Measurements from ENCODE around the gene INO80C.
"Not testable (repeated sequence)": the region's sequence is repeated elsewhere in the genome, so short reads cannot be mapped to it uniquely, and the experiment has no call there.

The INO80C gene

DNA sequence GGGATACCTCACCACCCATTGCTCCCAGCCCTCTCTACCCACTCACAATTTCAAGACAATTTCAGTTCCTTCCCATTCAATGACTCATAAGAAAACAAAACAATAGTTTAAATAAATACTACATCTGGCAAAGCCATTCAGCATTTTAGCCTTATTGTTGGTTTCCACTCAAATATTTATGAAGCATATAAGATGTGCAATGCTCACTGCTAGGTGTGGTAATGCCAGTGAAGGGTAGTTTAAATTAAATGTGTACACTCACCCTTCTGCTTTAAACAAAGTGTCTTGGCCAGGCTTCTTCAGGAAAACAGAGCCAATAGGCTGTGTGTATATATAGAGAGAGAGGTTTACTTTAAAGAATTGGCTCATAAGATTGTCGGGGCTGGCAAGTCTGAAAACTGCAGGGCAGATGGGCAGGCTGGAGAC is 37.0 kb downstream of the INO80C start:
- no peak for DNase-seq (ENCODE audit: low read depth in 2 of 2)

DNA sequence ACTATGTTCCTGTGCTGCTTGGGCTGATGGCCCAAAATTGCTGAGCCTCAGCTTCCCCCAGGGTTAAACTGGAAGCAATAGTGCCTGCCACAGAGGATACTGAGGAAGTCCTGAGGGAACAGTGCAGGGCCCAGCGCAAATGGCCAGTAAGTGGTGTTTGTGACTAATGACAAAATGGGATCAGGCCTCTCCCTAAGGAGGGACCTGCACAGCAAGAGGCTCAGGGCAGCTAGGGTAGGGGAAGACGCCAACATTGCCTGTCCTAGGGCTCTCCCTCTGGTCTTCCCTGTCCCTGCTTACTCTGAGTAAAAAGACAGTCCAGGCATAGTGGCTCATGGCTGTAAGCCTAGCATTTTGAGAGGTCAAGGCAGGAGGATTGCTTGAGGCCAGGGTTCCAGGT is 37.8 kb downstream of the INO80C start:
- DNase-seq (ENCODE audit: low read depth in 2 of 2) = no peak

DNA sequence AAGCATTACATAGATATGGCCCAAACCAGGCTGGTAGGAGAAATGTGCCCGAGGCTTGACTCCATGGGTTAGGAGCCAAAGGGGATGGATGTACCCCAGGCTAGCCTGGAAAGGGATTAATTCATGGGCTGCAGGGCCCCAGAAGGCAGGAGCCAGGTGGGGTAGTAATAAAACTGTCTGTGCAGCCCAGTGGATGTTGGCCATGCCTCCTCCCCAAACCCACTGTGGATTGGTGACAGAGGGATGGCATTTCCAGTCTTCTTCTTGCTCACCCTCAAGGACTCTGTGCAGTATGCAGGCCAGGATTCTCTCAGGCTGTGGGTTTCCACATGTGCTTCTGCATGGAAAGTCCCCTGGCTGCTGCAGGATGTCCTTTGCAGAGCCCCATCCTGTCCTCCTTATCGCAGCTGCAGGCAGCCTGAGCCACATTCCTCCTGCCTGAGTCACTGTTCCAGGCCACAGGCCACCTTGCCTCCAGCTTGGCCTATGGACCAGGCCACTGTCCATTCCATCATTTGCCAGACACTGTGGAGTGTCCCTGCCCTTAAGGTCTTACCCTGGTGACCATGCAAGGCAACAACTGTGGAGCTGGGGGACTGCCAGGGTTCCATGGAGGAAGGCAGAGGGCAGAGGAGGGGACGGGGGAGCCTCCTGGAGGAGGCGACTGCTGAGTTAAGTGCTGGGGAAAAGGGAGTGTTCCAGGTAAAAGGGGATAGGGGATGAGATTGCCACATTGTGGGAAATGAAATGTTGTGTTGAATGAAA is 38.9 kb downstream of the INO80C start:
- no peak for DNase-seq (ENCODE audit: low read depth in 2 of 2)

DNA sequence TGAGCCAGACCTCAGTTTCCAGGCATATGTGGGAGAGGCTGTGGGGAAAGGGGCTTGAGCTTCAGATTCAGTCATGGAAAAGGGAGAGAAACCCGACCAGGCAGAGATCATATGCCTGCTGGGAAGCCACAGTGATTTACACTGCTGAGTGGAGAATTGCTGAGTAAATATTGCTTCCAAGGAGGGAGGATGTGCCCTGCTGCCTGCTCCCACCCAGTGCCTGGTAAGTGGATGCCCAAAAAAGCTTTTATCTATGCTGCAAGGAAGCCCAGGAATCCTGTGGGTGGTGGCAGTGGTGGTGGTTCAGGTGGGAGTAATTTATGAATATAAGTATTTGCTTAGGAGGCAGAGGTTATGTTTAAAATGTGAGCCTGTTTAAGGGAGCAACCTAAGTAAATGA is 39.5 kb downstream of the INO80C start:
- no peak for DNase-seq (ENCODE audit: low read depth in 2 of 2)

DNA sequence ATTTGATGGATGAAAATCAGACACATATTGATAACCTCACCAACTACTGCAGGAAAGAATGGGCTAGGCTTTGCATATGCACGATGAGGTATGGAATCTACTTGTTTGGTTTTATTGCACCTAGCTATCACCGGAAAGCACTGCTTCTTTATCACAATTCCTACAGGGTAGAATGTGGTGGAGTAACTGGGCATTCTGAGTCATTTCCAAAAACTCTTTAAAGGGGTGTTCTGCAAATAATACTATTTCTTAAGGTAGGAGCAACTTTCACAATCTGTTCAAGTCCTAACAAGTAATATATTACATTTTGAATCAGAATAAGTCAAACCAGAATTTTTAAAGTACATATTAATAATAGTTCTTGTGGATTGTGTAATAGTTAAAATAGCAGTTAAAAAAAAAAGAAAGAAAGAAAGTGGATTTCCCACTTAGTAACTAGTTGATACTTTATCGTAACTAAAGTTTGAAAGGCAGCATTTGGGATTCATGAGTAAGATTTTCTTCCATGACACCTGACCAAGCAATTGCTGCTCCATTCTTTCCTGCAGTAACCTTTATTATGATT is 40.5 kb downstream of the INO80C start:
- no peak for DNase-seq (ENCODE audit: low read depth in 2 of 2)

DNA sequence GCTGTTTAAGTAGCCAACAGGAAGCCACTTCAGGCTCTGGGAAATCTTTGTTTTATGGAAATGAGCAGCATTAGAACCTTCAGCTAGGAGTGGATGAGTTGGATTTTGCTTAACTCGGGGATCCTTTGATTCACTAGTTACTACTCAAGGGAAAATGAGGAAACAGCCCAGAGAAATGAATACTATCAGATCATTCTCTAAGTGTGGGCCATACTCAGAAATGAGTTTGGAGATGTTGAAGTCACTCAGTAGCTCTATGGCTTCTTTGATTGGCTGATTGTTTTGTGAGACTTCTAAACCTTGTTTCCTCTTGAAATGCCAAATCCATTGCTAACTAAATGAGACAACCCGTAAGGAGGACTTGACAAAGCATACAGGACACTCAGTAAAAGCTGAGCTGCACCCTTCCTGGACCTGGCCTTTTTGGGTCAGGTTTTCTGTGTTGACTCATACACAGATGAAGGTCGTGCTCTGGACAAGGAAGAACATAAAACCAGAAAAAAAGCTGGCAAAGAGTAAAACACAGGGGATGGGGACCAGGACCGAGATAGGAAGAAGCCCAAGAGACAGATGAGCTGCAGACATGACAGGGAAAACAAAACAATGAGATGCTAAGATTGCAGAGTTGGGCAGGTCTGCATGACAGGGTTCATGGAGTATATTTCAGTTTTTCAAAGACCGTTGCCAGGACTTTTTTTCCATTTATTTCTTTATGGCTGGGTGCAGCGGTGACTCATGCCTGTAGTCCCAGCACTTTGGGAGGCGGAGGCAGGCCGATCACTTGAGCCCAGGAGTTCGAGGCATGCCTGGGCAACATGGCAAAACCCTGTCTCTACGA is 41.6 kb downstream of the INO80C start:
- no peak for DNase-seq (ENCODE audit: low read depth in 2 of 2)

DNA sequence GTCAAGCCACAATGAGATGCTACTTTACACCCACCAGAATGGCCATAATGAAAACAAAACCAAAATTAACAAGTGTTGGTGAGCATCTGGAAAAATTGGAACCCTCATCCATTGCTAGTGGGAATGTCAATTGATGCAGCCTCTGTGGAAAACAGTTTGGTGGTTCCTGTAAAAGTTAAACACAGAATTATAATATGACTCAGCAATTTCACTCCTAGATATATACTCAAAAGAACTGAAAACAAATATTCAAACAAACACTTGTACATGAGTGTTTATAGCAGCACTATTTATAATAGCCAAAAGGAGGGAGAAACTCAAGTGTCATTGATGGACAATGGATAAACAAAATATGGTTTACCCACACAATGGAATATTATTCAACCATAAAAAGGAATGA is 43.0 kb downstream of the INO80C start:
- no peak for DNase-seq (ENCODE audit: low read depth in 2 of 2)

DNA sequence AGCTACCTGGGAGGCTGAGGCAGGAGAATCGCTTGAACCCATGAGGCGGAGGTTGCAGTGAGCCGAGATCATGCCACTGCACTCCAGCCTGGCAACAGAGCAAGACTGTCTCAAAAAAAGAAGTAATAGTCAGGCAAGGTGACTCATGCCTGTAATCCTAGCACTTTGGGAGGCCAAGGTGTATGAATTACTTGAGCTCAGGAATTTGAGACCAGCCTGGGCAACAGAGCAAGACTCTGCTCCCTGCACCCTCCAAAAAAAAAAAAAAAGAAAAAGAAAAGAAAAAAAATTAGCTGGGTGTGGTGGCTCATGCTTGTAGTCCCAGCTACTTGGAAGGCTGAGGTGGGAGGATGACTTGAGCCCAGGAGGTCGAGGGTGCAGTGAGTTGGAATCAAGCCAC is 44.7 kb downstream of the INO80C start:
- DNase-seq (ENCODE audit: low read depth in 2 of 2) = not testable (repeated sequence)

DNA sequence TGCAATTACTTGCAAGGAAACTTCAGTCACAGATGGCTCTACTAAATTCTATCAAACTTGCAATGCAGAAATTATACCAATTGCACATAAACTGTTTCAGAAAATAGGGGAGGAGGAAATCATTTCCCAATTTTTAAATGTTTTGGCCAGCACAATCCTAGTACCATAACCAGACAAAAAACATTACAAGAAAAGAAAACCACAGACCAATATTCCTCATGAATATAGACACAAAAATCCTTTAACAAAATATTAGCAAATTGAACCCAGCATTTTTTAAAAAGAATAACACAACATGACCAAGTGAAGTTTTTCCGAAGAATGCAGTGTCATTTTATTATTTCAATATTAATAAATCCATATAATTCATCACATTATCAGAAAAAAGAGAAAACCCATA is 45.8 kb downstream of the INO80C start:
- no peak for DNase-seq (ENCODE audit: low read depth in 2 of 2)

DNA sequence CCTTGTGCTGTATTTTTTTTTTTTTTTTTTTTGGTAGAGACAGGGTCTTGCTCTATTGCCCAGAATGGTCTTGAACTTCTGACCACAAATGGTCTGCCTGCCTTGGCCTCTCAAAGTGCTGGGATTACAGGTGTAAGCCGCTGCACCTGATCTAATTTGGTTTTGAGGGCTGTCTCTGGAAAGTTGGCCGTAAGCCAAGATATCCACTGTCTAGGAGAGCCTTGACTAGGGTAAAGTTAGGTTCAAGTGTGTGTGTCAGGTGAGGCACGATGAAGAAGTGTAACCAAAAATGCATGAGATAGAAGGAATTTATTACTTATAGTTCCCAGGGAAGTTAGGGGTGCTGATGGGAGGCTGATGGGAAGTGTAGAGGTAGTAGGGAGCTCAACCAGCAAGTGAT is 46.7 kb downstream of the INO80C start:
- DNase-seq (ENCODE audit: low read depth in 2 of 2) = no peak

DNA sequence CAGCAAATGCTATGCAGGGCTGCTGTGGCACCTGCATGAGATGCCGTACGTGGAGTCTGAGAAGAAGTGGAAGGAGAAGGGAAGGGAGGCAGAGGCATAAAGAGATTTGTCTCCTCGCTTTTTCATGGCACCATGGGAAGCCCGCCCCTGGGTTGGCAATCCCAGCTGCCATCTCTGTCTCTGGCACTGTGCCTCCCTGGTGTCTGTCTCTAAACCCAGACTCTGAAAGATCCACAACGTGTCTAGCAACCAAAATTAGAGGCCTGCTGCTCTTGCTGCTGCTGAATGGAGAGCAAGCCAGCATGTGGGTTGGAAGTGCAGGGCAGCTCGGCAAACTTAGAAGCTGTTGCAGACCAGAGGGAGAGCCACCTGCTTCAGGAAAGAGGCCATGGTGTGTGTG is 53.1 kb downstream of the INO80C start:
- no peak for DNase-seq (ENCODE audit: low read depth in 2 of 2)

DNA sequence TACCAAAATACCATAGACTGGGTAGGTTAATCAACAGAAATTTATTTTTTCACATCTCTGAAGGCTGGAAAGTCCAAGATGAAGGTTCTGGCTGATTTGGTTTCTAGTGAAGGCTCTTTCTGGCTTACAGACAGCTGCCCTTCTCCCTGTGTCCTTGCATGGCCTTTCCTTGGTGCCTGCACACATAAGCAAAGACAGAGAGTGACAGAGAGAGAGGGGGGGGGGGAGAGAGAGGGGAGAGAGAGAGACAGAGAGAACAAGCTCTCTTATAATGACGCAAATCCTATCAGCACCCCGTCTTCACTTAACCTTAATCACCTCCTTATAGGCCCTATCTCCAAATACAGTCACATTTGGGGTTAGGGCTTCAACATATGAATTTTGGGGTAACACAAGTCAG is 53.9 kb downstream of the INO80C start:
- DNase-seq (ENCODE audit: low read depth in 2 of 2) = no peak

DNA sequence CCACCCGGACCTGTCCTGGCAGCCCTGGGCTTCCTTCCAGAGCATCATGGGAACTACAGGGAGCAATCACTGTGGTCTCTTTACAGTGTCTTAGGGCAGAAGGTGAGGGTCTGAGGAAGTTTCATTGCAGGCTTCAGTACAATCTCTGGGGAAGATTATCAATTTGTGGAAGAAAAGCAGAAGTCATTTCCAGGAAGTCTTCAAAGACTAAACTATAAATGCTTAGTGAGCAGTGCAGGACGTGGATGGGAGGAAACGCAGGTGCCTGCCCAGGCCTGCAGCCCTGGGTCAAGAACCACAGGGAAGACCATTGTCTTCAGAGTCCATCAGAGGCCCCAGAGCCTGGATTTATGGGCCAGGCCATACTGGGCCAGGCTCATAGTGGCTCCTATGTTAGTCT is 54.3 kb downstream of the INO80C start:
- no peak for DNase-seq (ENCODE audit: low read depth in 2 of 2)

DNA sequence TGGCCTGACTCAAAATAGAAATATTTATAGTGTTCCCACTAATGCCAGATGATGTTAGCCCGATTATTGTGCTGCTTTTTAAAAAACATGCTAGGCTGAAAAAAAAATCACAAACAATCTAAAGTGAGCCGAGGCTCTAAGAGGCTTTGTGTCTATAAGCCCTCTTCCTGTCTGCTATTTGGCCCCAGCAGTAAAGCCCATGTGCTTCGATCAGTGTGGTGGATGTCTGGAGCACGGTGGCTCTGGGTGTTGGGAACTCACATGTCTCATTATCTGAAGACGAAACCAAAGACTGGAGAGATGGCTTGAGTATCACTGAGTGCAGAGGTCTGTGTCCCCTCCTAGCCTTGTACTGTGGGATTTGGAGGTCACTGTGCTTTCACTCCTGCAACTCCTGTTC is 55.1 kb downstream of the INO80C start:
- DNase-seq (ENCODE audit: low read depth in 2 of 2) = no peak

DNA sequence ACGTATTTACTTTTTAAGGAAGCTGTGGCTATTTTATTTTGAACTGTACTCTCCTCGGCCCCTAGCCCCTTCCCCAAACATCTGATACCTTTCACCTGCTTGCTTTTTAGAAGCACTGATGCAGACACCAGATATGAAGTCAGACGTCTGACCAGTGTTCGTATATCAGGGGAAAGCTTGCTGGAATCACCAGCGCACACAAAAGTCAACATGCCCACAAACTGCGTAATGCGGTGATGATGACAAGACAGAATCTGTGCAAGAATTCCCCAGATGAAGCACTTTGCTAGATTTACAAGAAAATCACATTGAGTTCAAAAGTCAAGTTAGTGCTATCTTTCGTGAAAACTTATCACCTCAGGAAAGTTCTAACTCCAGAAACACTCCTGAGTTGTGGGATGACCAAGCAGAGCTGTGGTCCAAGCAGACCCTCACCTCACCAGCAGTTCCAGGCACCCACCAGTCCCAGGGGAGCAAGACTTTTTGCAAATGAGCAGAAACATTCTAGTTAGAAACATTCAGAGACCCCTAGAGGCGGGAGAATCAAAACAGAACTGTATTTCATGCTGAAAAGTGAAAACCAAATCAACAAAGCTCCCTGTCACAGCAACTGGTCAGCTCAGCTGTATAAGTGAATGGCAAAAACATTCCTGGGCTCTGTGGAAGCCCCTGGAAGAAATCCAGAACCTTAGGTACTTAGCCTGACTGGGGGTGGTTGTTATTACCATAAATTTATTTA is 55.7 kb downstream of the INO80C start:
- no peak for DNase-seq (ENCODE audit: low read depth in 2 of 2)

DNA sequence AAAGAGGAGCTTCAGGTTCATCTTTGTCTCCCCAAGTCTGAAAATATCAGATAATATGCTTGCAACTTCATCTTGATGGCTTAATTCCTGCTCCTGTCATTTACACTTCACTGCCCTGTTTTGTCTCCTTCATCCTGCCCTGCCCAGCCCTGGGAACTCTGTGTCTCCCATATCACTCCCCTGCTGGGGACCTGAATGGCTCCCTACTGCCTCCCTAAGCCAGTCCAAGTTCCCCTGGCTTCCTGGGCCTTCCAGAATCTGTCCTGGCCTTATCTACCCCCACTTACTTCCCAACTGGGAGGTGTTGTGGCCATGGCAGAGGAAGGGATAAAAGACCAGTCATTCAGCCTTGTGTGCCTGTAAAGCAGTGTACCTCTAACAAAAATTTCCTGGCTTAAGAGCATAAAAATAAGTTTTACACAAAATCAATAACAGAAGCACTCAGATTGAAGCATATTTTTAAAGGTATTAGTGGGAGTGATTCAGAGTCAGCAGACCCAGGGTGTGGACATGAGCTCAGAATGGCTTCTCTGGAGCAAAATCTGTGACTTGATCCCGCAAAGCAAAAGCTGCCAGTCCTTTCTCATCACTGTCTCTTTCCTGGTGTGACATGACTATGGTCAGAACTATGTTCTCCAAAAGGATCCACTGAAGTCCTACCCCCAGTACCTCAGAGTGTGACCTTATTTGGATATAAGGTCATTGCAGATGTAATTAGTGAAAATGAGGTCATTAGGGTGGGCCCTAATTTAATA is 59.1 kb downstream of the INO80C start:
- no peak for DNase-seq (ENCODE audit: low read depth in 2 of 2)

DNA sequence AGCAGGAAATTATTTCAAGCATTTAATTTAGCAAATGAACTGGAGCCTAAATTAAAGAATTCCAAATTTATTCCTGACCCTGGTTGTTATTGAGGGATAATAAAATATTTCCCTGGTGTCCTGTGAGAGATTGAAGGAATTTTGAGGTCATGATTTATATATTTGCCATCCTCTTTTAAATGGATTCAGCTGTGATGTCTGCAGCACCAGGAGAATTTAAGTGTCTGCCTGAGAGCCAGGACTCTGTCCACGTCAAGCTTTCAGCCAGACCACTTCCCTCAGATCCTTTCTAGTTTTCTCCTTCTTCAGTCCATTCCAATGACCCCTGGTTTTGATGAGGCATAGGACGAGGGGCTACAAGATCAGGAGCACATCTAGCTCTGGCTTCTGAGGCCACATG is 59.9 kb downstream of the INO80C start:
- DNase-seq (ENCODE audit: low read depth in 2 of 2) = no peak

DNA sequence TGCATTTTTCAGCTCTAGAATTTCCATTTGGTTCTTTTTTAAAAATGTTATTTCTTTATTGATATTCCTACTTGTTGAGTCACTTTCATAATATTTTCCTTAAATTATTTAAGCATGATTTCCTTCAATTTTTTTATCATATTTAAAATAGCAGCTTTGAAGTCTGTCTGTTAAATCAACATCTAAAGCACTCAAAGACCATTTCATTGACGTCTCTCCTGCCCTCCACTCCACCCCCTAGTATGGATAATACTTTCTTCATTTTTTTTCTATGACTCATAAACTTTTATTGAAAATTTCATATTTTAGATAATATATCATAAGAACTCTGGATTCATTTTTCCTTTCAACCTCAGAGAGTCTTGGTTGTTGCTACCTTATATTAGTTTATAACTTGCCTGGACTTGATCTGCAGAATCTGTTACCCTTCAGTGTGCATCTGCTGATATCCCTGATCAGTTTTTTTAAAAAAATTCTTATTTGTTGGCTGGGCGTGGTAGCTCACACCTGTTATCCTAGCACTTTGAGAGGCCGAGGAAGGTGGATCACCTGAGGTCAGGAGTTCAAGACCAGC is 61.6 kb downstream of the INO80C start:
- DNase-seq (ENCODE audit: low read depth in 2 of 2) = no peak

DNA sequence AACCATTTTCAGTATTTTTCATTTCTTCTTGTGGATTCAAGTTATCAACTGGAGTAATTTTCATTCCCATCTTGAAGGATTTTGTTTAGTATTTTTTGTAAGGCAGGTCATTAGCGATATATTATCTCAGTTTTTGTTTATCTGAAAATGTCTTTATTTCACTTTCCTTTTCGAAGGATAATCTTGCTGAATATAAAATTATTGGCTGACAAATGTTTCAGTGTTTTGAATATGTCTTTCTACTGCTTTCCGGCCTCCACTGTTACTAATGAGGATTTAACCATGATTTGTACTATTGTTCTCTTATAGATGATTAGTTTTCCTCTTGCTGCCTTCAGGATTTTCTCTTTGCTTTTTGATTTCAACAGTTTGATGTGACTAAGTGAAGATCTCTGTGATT is 62.4 kb downstream of the INO80C start:
- DNase-seq (ENCODE audit: low read depth in 2 of 2) = no peak

DNA sequence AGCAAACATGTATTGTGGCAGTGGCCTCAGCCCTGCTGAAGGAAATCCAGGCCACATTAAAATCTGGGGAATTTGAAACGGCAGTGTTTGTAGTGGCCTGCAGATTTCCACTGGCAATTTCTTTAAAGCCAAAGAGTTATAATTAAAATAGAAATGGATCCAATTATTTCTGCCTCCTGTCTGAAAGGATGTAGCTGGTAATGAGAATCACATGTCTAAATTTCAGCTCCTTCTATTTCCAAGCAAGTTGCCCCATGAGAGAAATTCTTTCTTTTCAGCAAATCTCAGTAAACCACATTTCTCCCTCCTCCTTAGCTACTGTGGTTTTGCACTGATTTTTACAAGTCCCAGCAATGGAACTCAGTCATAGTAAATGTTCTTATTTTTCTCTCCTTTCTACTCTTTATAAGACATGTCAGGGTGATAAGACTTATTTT is 65.2 kb downstream of the INO80C start:
- no peak for DNase-seq (ENCODE audit: low read depth in 2 of 2)

DNA sequence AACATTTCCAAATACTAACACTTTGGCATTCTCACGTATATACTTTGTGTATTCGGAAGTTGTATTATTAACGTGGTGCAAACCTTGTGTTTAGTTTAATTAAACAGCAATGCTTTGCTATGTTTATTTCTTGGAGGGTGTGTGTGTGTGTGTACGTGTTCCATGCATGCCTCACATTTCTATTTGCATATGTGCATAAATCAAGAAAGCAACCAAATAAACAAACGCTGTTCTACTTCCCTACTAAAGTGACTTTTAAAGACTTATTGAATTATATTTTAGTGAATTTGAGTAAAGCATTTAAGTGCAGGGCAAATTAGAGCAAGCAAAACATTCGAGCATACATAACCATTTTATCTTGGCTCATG is 66.4 kb downstream of the INO80C start:
- no peak for DNase-seq (ENCODE audit: low read depth in 2 of 2)
